GM12801 (cell line): ENCODE data around the gene ITSN2.

Experiments used
- TF ChIP-seq, protein P1 (sequence below): IDR thresholded peaks from one replicate; pipeline ENCODE4 v1.5.1; 2011; ENCODE audit warnings: control low read depth; ENCODE audit not compliant: insufficient read length; ENCODE audit errors: extremely low read depth

Gene ITSN2

DNA sequence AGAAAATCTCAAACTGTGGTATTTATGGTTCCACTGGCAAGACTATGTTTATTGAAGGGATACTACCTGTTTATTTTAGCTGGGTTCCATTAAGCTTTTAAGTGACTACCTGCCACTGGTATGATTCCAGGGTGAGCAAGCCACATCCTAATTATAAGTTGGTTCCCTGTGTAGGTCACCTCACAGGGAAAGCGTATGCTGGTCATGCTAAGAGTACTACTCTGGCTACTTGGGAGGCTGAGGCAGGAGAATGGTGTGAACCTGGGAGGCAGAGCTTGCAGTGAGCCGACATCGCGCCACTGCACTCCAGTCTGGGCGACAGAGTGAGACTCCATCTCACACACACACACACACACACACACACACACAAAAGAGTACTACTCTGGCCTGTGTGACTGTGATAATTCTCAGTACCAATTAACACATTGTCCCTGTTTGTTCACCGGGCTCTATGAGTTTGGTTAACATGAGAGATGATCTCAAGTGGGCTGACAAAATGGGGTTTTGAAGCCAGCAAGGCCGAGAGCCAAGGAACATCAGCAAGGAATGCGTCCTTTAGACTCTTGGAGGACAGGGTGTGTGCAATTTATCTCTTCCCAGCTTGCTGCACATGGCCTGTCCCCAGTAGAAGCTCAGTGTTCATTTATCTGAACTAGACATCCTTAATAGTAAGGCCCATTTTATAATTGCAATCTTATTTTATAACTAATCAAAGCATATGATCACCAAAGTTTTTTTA, 15.2 kb upstream of the ITSN2 start:
- TF ChIP-seq, protein P1, sequence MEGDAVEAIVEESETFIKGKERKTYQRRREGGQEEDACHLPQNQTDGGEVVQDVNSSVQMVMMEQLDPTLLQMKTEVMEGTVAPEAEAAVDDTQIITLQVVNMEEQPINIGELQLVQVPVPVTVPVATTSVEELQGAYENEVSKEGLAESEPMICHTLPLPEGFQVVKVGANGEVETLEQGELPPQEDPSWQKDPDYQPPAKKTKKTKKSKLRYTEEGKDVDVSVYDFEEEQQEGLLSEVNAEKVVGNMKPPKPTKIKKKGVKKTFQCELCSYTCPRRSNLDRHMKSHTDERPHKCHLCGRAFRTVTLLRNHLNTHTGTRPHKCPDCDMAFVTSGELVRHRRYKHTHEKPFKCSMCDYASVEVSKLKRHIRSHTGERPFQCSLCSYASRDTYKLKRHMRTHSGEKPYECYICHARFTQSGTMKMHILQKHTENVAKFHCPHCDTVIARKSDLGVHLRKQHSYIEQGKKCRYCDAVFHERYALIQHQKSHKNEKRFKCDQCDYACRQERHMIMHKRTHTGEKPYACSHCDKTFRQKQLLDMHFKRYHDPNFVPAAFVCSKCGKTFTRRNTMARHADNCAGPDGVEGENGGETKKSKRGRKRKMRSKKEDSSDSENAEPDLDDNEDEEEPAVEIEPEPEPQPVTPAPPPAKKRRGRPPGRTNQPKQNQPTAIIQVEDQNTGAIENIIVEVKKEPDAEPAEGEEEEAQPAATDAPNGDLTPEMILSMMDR: no peak

GRCh38 chr2:24374301-24374700, 14.0 kb upstream of the ITSN2 start:
- TF ChIP-seq, protein P1: no peak

DNA sequence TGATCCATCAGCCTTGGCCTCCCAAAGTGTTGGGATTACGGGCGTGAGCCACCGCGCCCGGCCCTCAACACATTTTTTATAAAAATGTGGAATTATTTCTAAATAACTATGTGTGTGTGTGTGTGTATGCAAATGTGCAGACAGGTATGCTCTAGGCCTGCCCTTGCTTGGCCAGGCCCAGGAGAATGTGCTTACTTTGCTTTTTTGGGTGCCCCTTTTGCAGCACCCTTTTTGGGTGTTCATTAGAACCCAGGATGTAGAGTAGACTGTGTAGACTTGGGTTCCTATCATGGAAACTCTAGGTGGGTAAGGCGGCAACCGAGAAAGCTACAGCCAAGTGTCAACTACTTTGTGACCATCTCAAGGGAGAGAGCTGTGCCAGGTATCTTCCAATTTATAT, 11.7 kb upstream of the ITSN2 start:
- TF ChIP-seq, protein P1: no peak

GRCh38 chr2:24365826-24366225, 5.5 kb upstream of the ITSN2 start:
- TF ChIP-seq, protein P1: no peak

- TF ChIP-seq, protein P1: no peak
These were observed 4.7 kb upstream of the ITSN2 start for GRCh38 chr2:24365051-24365450.

- TF ChIP-seq, protein P1: no peak
These were observed 3.0 kb upstream of the ITSN2 start for GRCh38 chr2:24363301-24363700.

GRCh38 chr2:24362253-24362652, 1.9 kb upstream of the ITSN2 start:
- TF ChIP-seq, protein P1: no peak
